ENCODE measurements around the gene LKAAEAR1. TPM values are rescaled to one million over a fixed set of nuclear protein-coding genes. Genes with fewer than 3 reads are reported as not detected.

The LKAAEAR1 gene
- total RNA-seq, 1 experiment from 2014 or later: 1.7 TPM

GRCh38 chr20:64102647-64103354 is 18.6 kb upstream of the LKAAEAR1 start:
- POLR2A ChIA-PET: no interaction called here
- DNase-seq (ENCODE audit: low spot score): peak; percentile 71
- peaks cover 8% of the 10 kb centered on the region for H3K4me1 Mint-ChIP-seq

DNA sequence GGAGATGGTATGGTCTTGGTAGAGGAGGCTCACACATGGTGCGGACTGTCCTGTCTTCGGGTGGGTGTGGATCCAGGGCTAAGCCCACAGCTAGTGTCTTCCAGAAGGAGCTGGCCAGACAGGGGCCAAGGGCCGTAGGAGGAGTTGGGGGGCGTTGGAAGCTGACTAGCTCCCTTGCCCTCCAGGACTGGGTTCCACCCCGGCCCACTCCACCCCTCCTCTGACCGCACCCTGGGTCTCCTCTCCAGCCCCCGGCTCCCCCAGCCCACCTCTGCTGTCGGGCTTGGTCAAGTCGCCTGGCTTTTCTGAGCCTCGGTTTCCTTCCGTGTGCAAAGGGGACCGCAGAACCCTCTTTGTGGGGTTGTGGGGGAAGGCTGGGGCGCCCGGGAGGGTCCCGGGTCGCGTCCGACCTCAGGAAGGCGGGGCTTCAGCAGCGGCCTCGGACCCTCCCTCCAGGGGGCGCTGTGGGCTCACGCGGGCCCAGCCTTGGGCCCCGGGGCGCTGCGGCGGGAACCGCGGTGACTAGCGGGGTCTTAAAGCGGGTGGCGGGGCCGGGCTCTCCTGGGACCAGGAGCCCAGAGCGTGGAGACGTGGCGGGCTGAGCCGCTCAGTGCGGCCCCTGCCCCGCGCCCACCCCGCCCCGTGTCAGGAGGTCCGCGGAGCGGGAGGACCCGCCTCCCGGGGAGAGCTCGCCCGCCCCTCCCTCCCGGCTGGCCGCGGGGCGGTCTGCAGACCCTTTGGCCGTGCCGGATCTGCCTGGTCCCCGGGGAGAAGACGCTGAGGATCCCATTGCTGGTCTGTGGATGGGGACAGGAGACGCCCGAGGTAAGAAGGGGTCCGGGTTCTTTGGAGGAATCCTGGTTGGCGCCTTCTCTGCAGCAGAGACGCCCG is 17.8 kb upstream of the LKAAEAR1 start:
- DNase-seq (ENCODE audit: low spot score): peak; percentile 79
- H3K36me3 Mint-ChIP-seq: peaks cover under 1% of the 10 kb centered on the region; the same call in 1 of the 2 replicates
- peaks cover 22% of the 10 kb centered on the region for H3K27me3 Mint-ChIP-seq (ENCODE audit: low read depth)
- peaks cover 8% of the 10 kb centered on the region for H3K4me1 Mint-ChIP-seq
- ChIA-PET CTCF (interaction anchor here (0.6 to 4.7 kb wide), 32 partner anchors 9 to 665 kb away, joined by 3 to 77 read pairs (median 5); partner anchors contain the start of genes LKAAEAR1, OPRL1, PCMTD2 and PRPF6), POLR2A (no interaction called here)
- peaks cover 2% of the 10 kb centered on the region for H3K9me3 Mint-ChIP-seq
- ATAC-seq: peak; percentile 82
- H3K27ac Mint-ChIP-seq: no peak overlapping the region
- peak overlapping the region; percentile 74 for H3K4me3 Mint-ChIP-seq
- no peak for TF ChIP-seq ARID4B (CRISPR knock-in tag; IDR thresholded peaks at IDR 0.05; ENCODE audit: borderline replicate concordance)
- TF ChIP-seq, protein P1, sequence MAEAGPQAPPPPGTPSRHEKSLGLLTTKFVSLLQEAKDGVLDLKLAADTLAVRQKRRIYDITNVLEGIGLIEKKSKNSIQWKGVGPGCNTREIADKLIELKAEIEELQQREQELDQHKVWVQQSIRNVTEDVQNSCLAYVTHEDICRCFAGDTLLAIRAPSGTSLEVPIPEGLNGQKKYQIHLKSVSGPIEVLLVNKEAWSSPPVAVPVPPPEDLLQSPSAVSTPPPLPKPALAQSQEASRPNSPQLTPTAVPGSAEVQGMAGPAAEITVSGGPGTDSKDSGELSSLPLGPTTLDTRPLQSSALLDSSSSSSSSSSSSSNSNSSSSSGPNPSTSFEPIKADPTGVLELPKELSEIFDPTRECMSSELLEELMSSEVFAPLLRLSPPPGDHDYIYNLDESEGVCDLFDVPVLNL (CRISPR knock-in tag; IDR thresholded peaks at IDR 0.05; ENCODE audit: borderline replicate concordance, low read depth): no peak
- TF ChIP-seq, protein P2, sequence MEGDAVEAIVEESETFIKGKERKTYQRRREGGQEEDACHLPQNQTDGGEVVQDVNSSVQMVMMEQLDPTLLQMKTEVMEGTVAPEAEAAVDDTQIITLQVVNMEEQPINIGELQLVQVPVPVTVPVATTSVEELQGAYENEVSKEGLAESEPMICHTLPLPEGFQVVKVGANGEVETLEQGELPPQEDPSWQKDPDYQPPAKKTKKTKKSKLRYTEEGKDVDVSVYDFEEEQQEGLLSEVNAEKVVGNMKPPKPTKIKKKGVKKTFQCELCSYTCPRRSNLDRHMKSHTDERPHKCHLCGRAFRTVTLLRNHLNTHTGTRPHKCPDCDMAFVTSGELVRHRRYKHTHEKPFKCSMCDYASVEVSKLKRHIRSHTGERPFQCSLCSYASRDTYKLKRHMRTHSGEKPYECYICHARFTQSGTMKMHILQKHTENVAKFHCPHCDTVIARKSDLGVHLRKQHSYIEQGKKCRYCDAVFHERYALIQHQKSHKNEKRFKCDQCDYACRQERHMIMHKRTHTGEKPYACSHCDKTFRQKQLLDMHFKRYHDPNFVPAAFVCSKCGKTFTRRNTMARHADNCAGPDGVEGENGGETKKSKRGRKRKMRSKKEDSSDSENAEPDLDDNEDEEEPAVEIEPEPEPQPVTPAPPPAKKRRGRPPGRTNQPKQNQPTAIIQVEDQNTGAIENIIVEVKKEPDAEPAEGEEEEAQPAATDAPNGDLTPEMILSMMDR (IDR thresholded peaks at IDR 0.05): peak; percentile 91
- TF ChIP-seq, protein P3, sequence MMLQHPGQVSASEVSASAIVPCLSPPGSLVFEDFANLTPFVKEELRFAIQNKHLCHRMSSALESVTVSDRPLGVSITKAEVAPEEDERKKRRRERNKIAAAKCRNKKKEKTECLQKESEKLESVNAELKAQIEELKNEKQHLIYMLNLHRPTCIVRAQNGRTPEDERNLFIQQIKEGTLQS (CRISPR knock-in tag; conservative IDR thresholded peaks at IDR 0.05): no peak
- TF ChIP-seq NFYB (CRISPR knock-in tag; conservative IDR thresholded peaks at IDR 0.05; ENCODE audit: low read depth): no peak
- no peak for TF ChIP-seq ZNF121 (CRISPR knock-in tag; IDR thresholded peaks at IDR 0.05)
- TF ChIP-seq, protein P4, sequence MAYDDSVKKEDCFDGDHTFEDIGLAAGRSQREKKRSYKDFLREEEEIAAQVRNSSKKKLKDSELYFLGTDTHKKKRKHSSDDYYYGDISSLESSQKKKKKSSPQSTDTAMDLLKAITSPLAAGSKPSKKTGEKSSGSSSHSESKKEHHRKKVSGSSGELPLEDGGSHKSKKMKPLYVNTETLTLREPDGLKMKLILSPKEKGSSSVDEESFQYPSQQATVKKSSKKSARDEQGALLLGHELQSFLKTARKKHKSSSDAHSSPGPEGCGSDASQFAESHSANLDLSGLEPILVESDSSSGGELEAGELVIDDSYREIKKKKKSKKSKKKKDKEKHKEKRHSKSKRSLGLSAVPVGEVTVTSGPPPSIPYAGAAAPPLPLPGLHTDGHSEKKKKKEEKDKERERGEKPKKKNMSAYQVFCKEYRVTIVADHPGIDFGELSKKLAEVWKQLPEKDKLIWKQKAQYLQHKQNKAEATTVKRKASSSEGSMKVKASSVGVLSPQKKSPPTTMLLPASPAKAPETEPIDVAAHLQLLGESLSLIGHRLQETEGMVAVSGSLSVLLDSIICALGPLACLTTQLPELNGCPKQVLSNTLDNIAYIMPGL (CRISPR knock-in tag; IDR thresholded peaks at IDR 0.05): peak; percentile 91
- TF ChIP-seq CREM (CRISPR knock-in tag; IDR thresholded peaks at IDR 0.05): no peak
- peak; percentile 42; the same call in 1 of the 2 replicates for TF ChIP-seq MAX (CRISPR knock-in tag; IDR thresholded peaks at IDR 0.05)
- TF ChIP-seq ZMAT4 (CRISPR knock-in tag; IDR thresholded peaks at IDR 0.05): no peak
- TF ChIP-seq E2F5 (CRISPR knock-in tag; IDR thresholded peaks at IDR 0.05): peak; percentile 81
- TF ChIP-seq EMX1 (CRISPR knock-in tag; IDR thresholded peaks at IDR 0.05): no peak
- no peak for TF ChIP-seq GABPB1 (CRISPR knock-in tag; IDR thresholded peaks at IDR 0.05)

More at GRCh38 chr20:64102647-64103354, 18.6 kb upstream of the LKAAEAR1 start:
- ATAC-seq: peak; percentile 60
- TF ChIP-seq GTF2I (CRISPR knock-in tag; conservative IDR thresholded peaks at IDR 0.05): peak; percentile 90
- no peak for TF ChIP-seq NR1H2 (CRISPR knock-in tag; IDR thresholded peaks at IDR 0.05)
- no peak for TF ChIP-seq CBFB (CRISPR knock-in tag; IDR thresholded peaks at IDR 0.05; ENCODE audit: low read depth)
- TF ChIP-seq ZNF121 (CRISPR knock-in tag; IDR thresholded peaks at IDR 0.05): peak; percentile 98
- TF ChIP-seq, protein P5, sequence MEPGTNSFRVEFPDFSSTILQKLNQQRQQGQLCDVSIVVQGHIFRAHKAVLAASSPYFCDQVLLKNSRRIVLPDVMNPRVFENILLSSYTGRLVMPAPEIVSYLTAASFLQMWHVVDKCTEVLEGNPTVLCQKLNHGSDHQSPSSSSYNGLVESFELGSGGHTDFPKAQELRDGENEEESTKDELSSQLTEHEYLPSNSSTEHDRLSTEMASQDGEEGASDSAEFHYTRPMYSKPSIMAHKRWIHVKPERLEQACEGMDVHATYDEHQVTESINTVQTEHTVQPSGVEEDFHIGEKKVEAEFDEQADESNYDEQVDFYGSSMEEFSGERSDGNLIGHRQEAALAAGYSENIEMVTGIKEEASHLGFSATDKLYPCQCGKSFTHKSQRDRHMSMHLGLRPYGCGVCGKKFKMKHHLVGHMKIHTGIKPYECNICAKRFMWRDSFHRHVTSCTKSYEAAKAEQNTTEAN (CRISPR knock-in tag; IDR thresholded peaks at IDR 0.05): 0 out of 2 replicates have a peak, but pooled peaks have one; percentile 22
- no peak for TF ChIP-seq ZNF317 (CRISPR knock-in tag; IDR thresholded peaks at IDR 0.05; ENCODE audit: borderline replicate concordance, low read depth)
- Mint-ChIP-seq H3K27ac (no peak overlapping the region), H3K4me3 (peak overlapping the region; percentile 74), H3K36me3 (no peaks in the 10 kb centered on the region), H3K9me3 (no peaks in the 10 kb centered on the region), H3K27me3 (ENCODE audit: low read depth) (peaks cover 22% of the 10 kb centered on the region)
- CTCF ChIA-PET: interaction anchor here (0.6 to 4.7 kb wide), 30 partner anchors 10 to 666 kb away, joined by 3 to 77 read pairs (median 6); partner anchors contain the start of genes LKAAEAR1, OPRL1, PCMTD2 and PRPF6

All from WTC11 (cell line).